ENCODE data around the gene TMEM89.

TMEM89 gene

DNA sequence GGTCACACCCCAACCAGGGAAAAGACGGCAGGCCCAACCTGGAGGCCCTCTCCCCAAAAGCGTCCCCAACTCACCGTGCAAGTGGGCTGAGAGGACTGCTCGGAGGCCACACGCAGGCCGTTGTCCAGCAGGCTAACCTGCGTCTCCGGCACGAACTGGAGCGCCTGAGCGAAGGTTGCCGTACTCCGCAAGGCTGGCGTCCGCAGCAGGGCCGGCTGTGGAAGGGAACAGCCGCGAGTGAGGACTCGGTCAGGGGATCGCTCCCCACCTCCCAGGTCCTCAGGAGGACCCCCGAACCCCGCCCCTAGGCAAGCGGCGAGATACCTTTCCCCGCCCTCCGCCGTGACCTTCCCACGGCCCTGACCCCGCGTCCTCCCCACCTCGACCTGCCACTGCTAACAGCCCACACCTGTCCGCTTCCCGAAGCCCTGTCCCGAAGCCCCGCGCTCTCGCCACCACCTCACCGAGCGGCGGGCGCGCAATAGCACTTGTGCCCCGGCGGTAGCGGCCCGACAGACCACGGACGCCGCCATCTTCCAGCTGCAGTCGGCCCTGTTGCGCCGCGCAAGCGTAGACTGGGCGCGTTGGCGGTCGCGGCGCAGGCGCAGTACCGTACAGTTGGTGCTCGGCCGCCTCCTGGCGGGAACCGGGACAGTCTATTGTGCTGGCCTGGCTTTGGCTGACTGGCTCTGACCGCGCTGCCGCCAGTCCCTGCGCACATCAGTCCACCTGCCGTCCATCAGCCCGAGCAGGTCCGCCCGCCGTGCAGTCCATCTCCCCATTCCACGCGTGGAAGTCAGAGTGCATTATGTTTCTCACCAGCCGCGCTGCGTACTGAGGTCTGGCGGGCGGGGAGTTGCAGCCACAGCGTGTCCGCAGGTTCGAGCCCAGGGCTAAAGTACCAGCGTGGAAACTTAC is 12.2 kb downstream of the TMEM89 start, which contains the start of gene UQCRC1:
Gene UQCRC1, minus strand, starts transcription at position 559 of the 918 bp plus-strand sequence. Its CDS starts 26 bp downstream, at position 533.
- peak; percentile 95 for DNase-seq

DNA sequence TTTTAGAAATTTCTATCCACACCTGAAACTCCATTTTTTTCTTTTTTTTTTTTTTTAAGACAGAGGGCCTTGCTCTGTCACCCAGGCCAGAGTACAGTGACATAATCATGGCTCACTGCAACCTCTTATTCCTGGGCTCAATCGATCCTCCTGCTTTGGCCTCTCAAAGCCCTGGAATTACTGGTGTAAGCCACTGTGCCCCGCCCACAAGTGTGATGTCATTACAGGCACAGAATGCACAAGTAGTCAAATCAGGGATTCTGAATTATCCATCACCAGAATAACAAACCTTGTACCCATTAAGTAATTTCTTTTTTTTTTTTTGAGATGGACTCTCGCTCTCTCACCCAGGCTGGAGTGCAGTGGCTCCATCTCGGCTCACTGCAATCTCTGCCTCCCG is 14.1 kb downstream of the TMEM89 start:
- no peak for DNase-seq

- DNase-seq = no peak
These were observed 20.0 kb downstream of the TMEM89 start for GRCh38 chr3:48601622-48601994.

DNA sequence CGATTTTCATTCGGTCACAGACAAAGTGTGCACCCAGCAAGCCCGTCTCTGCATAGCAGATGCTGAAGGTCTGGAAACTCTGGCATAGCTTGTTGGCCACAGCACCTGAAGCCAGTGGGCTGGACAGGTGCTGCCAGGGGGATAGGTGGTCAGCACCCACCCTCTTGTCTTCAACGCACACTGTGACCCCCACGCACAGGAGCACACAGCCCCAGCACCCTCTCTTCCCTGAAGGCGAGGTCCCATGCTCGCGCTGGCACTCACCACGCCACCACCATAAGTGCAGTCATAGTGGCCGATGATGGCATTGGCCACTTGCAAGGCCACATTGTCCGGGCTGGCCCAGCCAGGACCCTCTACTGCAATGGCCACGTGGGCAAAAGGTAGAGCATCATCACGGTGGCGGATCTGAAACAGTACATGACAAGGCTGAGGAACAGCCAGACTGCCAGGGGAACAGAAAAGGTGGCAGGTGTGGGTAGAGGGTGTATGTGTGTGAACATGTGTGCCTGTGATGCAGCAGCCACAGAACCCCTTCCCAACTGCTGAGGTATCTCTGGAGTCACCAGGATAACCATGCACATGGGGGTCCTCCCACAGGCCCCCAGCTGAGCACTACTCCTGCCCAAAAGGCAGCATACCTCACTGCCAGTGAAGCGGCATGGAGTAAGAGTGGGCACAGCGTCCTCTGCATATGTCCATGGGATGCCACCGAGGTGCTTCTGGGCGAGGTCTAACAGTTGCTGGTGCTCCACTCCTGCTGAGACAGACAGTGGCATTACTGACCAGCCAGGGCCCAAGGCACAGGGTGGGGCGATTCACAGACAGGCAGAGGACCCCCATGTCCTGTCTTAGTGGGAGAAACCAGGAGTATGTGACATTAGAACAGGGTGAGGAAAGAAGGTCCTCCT is 20.6 kb downstream of the TMEM89 start:
- DNase-seq = no peak

- no peak for DNase-seq
These were observed 21.9 kb downstream of the TMEM89 start for GRCh38 chr3:48599509-48600285.

DNA sequence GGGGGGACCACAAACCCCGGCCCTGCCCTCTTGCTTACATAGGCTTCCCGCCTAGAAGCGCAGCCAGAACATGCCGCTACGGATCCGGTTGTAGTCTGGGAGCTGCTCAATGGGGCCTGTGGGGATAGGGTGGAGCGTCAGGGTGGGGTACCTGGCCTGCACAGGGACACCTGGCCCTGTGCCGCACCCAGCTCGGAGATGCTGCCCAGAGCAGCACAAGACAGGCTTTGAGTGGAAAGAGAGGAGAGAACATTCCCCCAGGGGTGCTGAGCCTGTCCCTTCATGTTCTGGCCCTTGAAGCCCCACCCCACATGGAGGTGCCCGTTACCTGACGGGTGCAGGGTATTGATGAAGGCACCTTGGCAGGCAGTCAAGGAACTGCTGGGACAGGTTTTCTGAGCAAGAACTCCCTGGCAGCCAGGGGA is 22.5 kb downstream of the TMEM89 start:
- DNase-seq = no peak

- no peak for DNase-seq
These were observed 23.1 kb downstream of the TMEM89 start for GRCh38 chr3:48598323-48599076.

DNA sequence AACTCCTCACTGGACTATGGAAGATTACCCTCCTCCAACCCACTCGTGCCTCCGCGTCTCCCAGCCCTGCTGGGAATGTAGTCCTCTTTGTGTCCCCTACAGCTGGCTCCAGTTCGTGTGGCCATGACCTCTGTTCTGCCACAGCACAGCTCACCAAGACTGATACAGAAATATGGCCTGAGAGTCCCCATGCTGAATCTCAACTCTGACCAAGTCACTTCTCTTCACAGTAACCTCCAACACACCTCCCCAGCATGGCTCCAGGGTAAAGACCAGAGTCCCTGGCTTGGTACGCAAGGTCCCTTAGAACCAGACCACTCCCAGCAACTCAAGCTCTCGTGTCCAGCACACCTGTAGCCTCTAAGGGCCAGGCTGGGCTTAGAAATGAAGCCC is 24.2 kb downstream of the TMEM89 start:
- no peak for DNase-seq

DNA sequence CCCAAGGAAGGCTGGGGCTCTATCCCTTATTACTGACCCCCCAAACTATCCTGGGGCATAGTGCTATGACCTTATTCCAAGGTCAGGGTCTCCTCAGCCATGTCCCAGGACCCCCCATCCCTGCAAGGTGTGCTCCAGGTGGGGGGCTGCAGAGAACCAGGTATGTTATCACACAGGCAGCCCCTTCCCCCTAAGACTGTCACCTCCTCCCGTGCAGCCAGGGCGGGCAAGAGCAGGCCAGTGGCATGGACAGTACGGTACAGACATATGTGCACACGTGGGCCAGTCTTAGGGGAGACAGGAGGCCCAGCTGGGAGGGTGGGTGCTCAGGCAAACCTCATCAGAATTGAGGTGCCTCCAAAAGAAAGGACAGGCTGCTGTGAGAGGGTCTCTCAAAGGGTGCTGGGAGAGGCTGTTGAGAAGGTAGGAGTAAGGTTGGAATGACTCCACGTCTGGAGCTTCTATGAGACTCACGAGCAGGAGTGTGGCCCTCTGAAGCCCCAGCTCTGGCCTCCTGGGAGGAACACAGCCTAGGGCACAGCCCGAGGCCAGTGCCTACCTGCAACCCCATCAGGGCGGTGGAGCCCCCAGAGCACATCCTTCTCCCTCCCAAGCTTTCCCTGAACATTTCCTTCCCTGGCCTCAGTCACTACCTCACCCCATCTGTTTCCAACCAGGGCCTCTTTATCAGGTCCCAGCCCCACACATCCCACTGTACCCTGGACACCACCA is 24.7 kb downstream of the TMEM89 start:
- DNase-seq = no peak

GRCh38 chr3:48596157-48596556 is 25.4 kb downstream of the TMEM89 start:
- DNase-seq = no peak

DNA sequence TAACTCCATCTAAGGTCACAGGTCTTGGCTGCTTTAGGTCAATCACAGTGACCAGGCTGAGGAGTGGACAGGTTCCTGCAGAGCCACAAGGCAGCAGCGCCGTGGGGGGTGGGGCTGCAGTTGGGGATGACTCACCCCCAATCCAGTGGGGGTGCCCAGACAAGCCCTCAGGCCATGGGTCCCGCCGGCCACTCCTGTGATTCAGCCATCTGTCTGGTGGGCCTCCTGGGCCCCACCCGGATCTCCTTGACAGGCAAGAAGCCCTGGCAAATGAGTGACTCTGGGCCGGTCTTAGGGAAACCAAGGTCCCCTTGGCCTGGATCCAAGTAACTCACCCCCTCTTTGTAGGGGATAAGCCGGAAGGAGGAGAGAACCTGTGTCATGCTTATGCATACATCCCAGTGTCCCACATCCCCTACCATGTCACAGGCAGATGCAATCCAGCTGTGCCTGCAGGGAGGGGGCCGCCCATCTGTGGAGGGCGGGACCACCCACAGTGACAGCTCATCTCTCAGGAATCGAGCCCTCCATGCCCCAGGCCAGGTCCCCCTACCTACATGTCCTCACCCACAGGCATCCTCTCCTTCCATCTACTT is 25.9 kb downstream of the TMEM89 start:
- no peak for DNase-seq

GRCh38 chr3:48595075-48595525 is 26.5 kb downstream of the TMEM89 start, which contains the start of gene COL7A1:
TSS of gene COL7A1 (minus strand) at chr3:48595329. CDS start at chr3:48595159, 170 bp downstream.
- DNase-seq = no peak

- no peak for DNase-seq
These were observed 27.0 kb downstream of the TMEM89 start for GRCh38 chr3:48594417-48595049.

GRCh38 chr3:48593337-48593736 is 28.2 kb downstream of the TMEM89 start:
- DNase-seq = no peak

DNA sequence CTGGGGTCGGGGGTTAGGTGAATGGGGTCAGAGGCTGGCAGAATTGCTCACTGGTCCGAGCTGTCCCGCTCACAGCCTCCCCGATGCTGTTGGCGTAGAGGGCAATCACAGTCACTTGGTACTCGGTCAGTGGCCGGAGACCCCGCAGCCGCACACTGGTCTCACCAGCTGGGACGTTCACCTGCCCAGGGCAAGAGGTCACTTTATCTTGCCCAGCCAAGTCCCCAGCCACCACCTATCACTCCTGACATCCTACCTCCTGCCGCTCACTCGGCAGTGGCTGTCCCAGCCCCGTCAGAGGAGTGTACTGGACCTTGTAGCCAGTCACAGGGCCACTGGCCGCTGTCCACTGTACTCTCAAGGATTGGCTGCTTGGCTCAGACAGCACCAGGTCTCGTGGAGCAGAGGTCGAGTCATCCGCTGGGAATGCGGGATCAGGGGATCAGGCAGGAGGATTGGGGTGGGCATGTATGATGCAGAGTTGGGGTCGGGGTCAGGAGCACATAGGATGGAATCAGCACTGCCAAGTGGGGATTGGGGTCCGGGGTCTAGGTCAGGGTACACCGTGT is 29.0 kb downstream of the TMEM89 start:
- no peak for DNase-seq

GRCh38 chr3:48591886-48592518 is 29.6 kb downstream of the TMEM89 start:
- DNase-seq = no peak

DNA sequence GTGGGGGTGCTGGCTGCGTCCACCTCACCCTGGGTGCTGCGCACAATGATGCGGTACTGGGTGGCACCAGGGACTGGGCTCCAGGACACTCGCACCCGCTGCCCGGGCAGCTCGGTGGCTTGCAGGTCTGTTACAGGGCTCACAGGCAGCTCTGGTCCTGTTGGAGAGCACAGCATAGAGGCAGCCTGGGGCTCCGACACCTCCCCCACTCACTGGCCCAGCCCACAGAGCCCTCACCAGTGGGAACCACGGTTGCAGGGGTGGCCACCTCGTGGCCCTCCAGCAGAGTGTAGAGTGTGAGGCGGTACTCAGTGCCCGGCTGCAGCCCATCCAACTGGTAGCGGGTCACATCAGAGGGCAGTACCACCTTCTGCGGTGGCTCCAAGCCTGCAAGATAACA is 30.1 kb downstream of the TMEM89 start:
- DNase-seq = no peak

DNA sequence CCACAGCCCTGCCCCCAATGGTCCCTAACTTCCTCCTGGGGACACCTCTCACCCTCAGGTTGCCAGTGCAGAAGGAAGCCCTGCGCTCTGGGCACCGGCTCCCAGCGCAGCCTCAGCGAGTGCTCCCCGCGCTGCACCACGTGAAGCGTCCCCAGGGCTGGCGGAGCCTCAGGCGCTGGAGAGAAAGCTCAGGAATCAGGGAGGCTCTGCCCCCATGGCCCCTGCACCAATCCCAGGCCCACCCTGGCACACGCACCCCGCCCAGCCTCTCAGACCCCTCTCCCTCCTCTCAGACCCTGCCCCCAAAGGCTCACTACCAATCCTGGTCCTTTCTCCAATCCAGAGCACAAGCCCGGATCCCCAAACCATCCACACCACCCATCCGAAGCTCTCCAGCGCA is 33.3 kb downstream of the TMEM89 start:
- no peak for DNase-seq

- no peak for DNase-seq
These were observed 33.9 kb downstream of the TMEM89 start for GRCh38 chr3:48587686-48588085.
